IPS-NIHi11 (cell line): ENCODE data around the gene INPP5F.
"Not testable (repeated sequence)": the region's sequence is repeated elsewhere in the genome, so short reads cannot be mapped to it uniquely, and the experiment has no call there.

ENCODE experiments used
- DNase-seq: peaks from one replicate; pipeline ENCODE4 v3.0.0; 2012; ENCODE audit warnings: mixed read lengths, low spot score

INPP5F gene

DNA sequence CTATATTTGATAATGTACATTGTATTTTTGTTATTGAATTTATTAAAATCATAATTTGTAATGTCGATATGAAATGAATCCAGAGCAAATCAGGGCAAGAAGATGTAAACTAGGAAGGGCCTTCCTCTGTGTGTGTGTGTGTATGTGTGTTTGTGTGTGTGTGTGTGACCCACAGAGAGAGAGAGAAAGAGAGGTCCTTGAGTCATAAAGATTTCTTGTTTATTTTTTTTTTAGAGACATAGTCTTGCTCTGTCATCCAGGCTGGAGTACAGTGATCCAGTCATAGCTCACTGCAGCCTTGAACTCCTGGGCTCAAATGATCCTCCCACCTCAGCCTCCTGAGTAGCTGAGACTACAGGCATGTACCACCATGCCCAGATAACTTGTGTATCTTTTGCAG, 50.7 kb downstream of the INPP5F start:
- no peak for DNase-seq

DNA sequence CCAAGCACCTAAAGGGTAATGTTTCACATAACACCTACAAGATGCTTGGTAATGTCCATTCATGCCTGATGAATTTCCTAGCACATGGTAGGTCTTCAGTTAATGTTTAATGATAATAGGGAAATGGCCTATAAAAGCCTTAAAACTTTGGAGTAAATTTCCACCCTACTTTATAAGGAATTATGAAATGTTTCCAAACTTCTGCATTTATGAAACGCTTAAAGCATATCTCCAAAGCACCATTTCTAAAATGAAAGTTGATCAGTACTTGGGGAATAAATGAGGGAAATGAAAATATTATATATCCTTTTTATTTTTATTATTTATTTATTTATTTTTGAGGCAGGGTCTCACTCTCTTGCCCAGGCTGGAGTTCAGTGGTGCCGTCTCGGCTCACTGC, 51.8 kb downstream of the INPP5F start:
- DNase-seq = no peak

- no peak for DNase-seq
Observed at GRCh38 chr10:119778776-119779445, 53.1 kb downstream of the INPP5F start.

GRCh38 chr10:119780879-119781480, 55.1 kb downstream of the INPP5F start:
- DNase-seq = no peak

GRCh38 chr10:119781498-119781897, 55.6 kb downstream of the INPP5F start:
- DNase-seq = no peak

GRCh38 chr10:119782981-119783664, 57.3 kb downstream of the INPP5F start:
- no peak for DNase-seq

DNA sequence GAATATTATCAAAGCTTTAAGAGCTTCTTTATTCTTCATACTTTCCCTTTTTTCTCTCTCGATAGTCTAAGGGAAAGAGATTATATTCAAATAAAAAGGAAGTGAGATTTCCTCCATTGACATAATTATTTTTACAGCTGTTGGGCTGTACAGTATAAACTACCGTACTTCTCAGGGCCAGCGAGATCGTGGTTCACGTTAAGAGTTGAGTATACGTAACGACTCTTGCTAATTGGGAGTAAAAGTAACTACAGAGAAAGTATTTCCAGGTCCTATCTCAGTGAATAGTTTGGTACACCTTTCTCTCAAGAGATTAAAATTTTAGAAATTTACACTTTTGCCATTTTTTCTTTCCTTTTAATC, 57.8 kb downstream of the INPP5F start:
- DNase-seq = no peak

GRCh38 chr10:119784340-119785067, 58.7 kb downstream of the INPP5F start:
- no peak for DNase-seq

DNA sequence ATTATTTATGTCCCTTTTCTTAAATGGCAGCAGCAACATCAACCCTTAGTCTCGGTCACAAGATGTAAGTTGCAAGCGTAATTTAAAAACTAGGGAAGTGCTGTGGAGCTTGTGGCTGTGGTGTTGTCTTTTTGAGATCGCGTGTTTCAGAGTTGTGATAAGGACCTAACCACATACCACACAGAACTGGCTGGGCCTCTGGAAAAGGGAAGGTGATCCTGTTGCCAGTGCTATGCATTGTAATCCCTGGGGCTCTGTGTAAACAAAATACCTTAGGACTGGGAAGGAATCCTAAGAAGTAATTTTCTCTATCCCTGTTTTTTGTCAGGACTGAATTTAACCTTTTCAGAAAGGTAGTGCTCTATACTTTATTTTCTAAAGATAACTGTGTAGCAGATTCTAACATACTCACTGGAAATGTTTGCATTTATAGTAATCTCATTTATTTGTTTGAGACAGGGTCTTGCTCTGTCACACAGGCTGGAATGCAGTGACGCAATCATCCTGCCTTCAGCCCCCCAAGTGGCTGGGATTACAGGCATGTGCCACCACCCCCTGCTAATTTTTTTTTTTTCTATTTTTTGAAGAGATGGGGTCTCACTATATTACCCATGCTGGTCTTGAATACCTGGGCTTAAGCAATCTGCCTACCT, 60.4 kb downstream of the INPP5F start:
- DNase-seq = peak; percentile 48

DNA sequence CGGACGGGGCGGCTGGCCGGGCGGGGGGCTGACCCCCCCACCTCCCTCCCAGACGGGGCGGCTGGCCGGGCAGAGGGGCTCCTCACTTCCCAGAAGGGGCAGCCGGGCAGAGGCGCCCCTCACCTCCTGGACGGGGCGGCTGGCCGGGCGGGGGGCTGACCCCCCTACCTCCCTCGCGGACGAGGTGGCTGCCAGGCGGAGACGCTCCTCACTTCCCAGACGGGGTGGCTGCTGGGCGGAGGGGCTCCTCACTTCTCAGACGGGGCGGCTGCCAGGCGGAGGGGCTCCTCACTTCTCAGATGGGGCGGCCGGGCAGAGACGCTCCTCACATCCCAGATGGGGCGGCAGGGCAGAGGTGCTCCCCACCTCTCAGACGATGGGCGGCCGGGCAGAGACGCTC, 69.3 kb downstream of the INPP5F start:
- not testable (repeated sequence) for DNase-seq

DNA sequence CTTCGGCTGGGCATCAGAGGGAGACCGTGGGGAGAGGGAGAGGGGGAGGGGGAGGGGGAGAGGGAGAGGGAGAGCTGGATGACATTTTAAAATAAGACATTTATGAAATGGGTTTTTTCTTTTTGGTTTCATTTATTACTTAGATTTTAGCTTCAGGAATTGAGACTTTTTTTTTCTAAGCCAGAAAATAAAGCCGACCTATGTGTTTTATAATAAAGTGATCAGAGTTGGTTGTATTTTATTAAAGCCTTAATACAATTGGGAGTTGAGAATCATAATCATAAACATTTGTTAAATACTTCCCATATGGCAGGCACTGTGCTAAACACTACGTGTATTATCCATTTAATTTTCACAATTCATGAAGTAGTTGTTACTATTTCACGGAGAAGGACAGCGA, 70.2 kb downstream of the INPP5F start:
- no peak for DNase-seq

DNA sequence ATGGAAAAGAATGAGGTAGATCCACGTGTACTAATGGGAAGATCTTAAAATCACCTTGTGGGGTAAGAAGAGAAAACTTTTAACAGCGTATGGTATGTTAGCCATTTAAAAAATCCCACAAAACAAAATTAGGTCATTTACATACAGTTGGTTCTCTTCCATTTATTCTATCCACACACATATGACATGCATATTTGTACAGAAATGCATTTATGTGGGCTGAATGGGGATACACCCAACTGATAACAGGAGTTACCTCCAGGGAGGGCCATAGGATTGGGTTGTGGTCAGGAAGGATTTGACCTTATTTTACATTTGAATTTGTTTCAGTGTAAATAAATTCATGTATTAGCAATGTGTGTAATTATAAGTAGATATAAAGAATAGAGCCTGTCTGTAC, 75.3 kb downstream of the INPP5F start:
- DNase-seq = no peak

- no peak for DNase-seq
Observed at GRCh38 chr10:119801998-119802538, 76.2 kb downstream of the INPP5F start.

DNA sequence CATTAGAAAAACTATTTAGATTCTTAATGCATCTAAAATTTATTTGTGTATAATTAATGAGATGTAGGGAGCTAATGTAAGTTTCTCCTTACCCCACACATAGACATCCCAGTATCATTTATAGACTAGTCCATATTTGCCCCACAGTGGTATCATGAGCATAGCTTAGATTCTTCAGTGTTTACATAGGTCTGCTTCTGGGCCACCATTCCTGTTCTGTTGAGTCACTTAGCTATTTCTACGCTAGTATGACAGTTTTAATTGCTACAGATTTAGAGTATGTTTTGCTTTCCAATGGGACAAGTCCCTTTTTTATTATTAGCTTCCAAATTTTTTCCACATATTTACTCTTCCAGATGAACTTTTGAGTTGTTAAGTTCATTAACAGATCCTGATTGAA, 77.4 kb downstream of the INPP5F start:
- DNase-seq = no peak

DNA sequence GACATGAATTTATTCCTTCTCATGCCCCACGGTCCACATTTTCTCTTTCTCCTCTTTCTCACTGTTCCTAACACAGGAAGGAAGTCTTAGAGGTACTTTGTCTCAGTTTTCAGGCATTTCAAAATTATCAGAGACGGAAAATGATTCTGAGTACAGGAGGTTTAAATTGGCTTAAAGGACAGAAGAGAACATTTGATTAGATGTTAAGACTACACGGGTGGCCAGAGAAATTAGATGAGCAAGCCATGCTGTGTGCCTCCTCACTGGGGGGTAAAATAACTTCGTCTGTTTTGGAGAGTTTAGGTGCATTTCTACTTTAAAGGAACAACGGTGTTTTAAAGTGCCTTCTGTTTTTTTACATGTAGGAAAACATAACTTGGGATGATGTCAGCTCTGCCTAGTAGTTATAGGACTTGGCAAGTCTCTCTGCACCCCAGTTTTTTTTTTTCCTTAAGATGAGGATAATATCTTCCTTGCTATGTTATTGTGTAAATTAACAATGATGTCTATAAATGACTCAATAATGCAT, 79.9 kb downstream of the INPP5F start:
- no peak for DNase-seq

- DNase-seq = no peak
Observed at GRCh38 chr10:119806334-119807130, 80.7 kb downstream of the INPP5F start.

DNA sequence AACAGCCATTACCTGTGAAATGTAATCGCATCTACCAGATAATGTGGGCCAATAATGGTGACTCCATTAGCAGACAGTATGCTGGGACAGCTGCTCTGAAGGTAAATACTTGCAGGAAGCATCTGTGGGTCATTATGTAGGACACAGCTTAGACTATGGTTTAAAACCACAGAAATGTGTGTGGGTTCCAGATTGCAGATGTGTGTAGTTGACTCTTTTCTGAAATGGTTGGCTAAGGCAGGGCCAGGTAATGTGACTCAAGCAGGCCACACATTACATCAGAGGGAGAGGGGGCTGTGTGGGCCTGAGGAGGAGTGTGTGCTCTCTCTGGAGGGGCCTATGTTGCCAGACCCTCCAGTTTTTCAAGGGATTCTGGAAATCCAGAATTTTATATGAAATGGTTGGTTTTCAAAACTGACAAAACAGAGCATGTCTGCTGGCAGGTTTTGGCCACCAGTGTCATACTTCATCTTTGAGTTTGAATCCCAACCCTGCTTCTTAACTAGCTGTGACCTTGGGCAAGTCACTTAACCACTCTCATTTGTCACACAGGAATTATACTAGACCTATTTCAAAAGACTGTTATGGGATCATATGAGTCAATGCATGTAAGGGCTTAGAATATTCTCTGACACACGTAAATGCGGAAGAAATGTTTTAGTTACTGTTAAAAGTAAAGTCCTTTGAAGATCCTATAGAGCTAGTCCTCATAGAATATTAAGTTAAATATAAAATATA, 82.3 kb downstream of the INPP5F start:
- DNase-seq = no peak

DNA sequence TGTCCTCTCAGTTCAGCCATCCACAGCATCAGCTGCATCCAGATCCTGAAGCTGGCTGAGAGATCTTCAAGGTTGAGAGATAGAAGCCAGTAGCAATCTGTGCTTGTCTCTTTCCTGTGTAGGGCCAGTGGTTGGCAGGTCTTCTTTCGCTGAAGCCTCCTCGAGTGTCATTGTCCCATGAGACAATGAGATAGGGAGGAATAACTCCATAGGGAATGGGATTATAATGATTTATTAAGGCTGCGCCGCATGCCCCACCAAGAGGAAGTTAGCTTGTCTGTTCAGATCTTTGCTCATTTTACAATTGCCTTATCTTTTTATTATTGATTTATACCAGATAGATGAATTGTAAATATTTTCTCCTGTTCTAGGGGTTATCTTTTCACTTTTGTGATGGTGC, 85.3 kb downstream of the INPP5F start:
- no peak for DNase-seq

- DNase-seq = no peak
Observed at GRCh38 chr10:119812684-119813083, 86.8 kb downstream of the INPP5F start.

DNA sequence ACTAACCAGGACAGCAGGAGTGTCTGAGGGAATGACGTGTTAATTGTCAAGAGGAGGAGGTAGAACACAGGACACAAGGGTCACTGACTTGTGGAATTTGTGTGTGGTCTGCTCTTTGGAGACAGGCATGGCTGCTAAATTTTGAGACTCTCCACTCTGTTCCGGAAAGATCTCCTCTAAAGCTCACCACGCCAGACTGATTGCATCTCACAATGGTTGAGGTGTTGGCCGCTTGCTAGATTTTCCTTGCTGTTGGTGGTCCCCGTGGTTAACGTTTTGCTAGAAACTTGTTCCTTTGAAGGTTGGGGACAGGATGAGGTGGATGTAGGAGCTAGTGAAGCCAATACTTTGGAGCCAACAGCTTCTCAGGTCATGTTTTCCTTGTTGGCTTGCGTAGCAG, 89.8 kb downstream of the INPP5F start:
- DNase-seq = no peak
